OCI-LY7 (cell line): ENCODE results near the gene HCFC1. TPM values are rescaled to one million over a fixed set of nuclear protein-coding genes. Genes with fewer than 3 reads are reported as not detected.

ENCODE experiments used
- BruUV-seq: library from RNA; stranded (reverse); fragments of 400-500 nt; replicated peaks from 2 replicates; lab custom pipeline; 2021; lab: Mats Ljungman, UMichigan
- CTCF ChIA-PET: fragments of 300-600 bp; sonication (Branson Sonifier 250); formaldehyde crosslinking; loops from one replicate; lab custom pipeline; 2022; ENCODE audit warnings: antibody characterized with exemption; ENCODE audit not compliant: unreplicated experiment; lab: Charles Lee
- POLR2A ChIA-PET: fragments of 300-600 bp; sonication (Branson Sonifier 250); formaldehyde crosslinking; loops from one replicate; lab custom pipeline; 2022; ENCODE audit warnings: antibody characterized with exemption; lab: Charles Lee
- DNase-seq: peaks from one replicate; pipeline ENCODE4 v3.0.0-alpha.2; 2015; ENCODE audit warnings: low spot score
- H2AFZ ChIP-seq: fragments of 200-600 bp; sonication (generic), shearing (Covaris generic); 2 replicates; pipeline ENCODE4 v1.6.1; 2014; ENCODE audit warnings: mild to moderate bottlenecking, antibody characterized with exemption, low read length, moderate library complexity
- H3K27ac ChIP-seq: fragments of 200-600 bp; sonication (generic); 2 replicates; pipeline ENCODE4 v1.5.1; 2014; ENCODE audit warnings: mixed run types, low read depth, mild to moderate bottlenecking, moderate library complexity, low read length, inconsistent platforms; ENCODE audit not compliant: poor library complexity, severe bottlenecking
- H3K36me3 ChIP-seq: fragments of 200-600 bp; sonication (generic); 2 replicates; pipeline ENCODE4 v1.6.1; 2014; ENCODE audit warnings: mild to moderate bottlenecking, antibody characterized with exemption, low read length, moderate library complexity, mixed read lengths; ENCODE audit not compliant: insufficient read depth
- H3K4me1 ChIP-seq: fragments of 200-600 bp; sonication (generic); 2 replicates; pipeline ENCODE4 v1.5.1; 2014; ENCODE audit warnings: mild to moderate bottlenecking, low read length; ENCODE audit not compliant: insufficient read depth, poor library complexity, severe bottlenecking
- H3K4me2 ChIP-seq: fragments of 200-600 bp; sonication (generic); 2 replicates; pipeline ENCODE4 v1.6.1; 2014; ENCODE audit warnings: mild to moderate bottlenecking, low read length
- H3K4me3 ChIP-seq: fragments of 200-600 bp; sonication (generic); 2 replicates; pipeline ENCODE4 v1.5.1; 2014; ENCODE audit warnings: mild to moderate bottlenecking, low read depth, low read length; ENCODE audit not compliant: poor library complexity, severe bottlenecking
- H3K79me2 ChIP-seq: fragments of 200-600 bp; sonication (generic); 2 replicates; pipeline ENCODE4 v1.6.1; 2016; ENCODE audit warnings: low read depth, mild to moderate bottlenecking, low read length, moderate library complexity, mixed read lengths; ENCODE audit not compliant: insufficient read depth
- H3K9me2 ChIP-seq: fragments of 200-600 bp; sonication (generic); 2 replicates; pipeline ENCODE4 v1.6.1; 2016; ENCODE audit warnings: mild to moderate bottlenecking, low read length, mixed read lengths; ENCODE audit not compliant: insufficient read depth
- H3K9me3 ChIP-seq: fragments of 200-600 bp; sonication (generic); 2 replicates; pipeline ENCODE4 v1.6.1; 2014; ENCODE audit warnings: mild to moderate bottlenecking, mixed run types, low read length, mixed read lengths
- H4K20me1 ChIP-seq: fragments of 200-600 bp; sonication (generic); 2 replicates; pipeline ENCODE4 v1.6.1; 2014; ENCODE audit warnings: mild to moderate bottlenecking, antibody characterized with exemption, low read length, moderate library complexity, mixed read lengths; ENCODE audit not compliant: insufficient read depth
- EZH2phosphoT487 ChIP-seq: fragments of 200-600 bp; sonication (generic); IDR thresholded peaks from 2 replicates; pipeline ENCODE4 v1.6.1; 2018; ENCODE audit warnings: low read depth, borderline replicate concordance, mild to moderate bottlenecking, mixed run types, antibody characterized with exemption, low read length, moderate library complexity, mixed read lengths
- intact Hi-C: fragments of 100-400 bp; cut with micrococcal nuclease; formaldehyde crosslinking; loops from one replicate; pipeline ENCODE4 v1.10.0; 2022; ENCODE audit not compliant: unreplicated experiment
- total RNA-seq, 2 experiments: library from RNA; depleted of rRNA in 1 of 2; stranded (reverse); fragments of >200 nt in 1 of 2; shearing (Covaris generic) in 1 of 2; gene quantifications; 2 replicates each; pipeline ENCODE4 v1.2.3, GENCODE V29; 2014 to 2022
- TF ChIP-seq, protein P1 (sequence below): fragments of 200-600 bp; sonication (generic); conservative IDR thresholded peaks from 2 replicates; pipeline ENCODE4 v1.5.1; 2014; ENCODE audit warnings: mild to moderate bottlenecking, antibody characterized with exemption, low read length, moderate library complexity, mixed read lengths

HCFC1 gene
- total RNA-seq, 2 experiments from 2014 or later: 64.2 to 134 TPM

GRCh38 chrX:153991013-153991580, 19.5 kb upstream of the HCFC1 start:
- no peak overlapping the region for H3K27ac ChIP-seq
- no peaks in the 10 kb centered on the region for H3K4me1 ChIP-seq
- H3K79me2 ChIP-seq: no peaks in the 10 kb centered on the region
- no TSS peak for BruUV-seq
- H3K4me3 ChIP-seq: no peak overlapping the region
- H3K9me2 ChIP-seq: no peaks in the 10 kb centered on the region
- ChIA-PET POLR2A (no interaction called here), CTCF (no interaction called here)
- no peak overlapping the region for H2AFZ ChIP-seq
- TF ChIP-seq, protein P1, sequence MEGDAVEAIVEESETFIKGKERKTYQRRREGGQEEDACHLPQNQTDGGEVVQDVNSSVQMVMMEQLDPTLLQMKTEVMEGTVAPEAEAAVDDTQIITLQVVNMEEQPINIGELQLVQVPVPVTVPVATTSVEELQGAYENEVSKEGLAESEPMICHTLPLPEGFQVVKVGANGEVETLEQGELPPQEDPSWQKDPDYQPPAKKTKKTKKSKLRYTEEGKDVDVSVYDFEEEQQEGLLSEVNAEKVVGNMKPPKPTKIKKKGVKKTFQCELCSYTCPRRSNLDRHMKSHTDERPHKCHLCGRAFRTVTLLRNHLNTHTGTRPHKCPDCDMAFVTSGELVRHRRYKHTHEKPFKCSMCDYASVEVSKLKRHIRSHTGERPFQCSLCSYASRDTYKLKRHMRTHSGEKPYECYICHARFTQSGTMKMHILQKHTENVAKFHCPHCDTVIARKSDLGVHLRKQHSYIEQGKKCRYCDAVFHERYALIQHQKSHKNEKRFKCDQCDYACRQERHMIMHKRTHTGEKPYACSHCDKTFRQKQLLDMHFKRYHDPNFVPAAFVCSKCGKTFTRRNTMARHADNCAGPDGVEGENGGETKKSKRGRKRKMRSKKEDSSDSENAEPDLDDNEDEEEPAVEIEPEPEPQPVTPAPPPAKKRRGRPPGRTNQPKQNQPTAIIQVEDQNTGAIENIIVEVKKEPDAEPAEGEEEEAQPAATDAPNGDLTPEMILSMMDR: no peak
- no peak for TF ChIP-seq EZH2phosphoT487
- no peak for DNase-seq
- no peak overlapping the region for H3K4me2 ChIP-seq
- no peaks in the 10 kb centered on the region for H3K9me3 ChIP-seq
- H3K36me3 ChIP-seq: no peaks in the 10 kb centered on the region
- intact Hi-C loops: no loop called here
- H4K20me1 ChIP-seq: no peaks in the 10 kb centered on the region

GRCh38 chrX:153989973-153990655, 18.5 kb upstream of the HCFC1 start:
- Histone ChIP-seq H3K9me2 (no peaks in the 10 kb centered on the region), H3K4me2 (no peak overlapping the region), H3K27ac (no peak overlapping the region), H3K79me2 (no peaks in the 10 kb centered on the region), H4K20me1 (no peaks in the 10 kb centered on the region), H3K4me3 (no peak overlapping the region), H2AFZ (no peak overlapping the region), H3K9me3 (no peaks in the 10 kb centered on the region), H3K4me1 (peaks cover 3% of the 10 kb centered on the region), H3K36me3 (no peaks in the 10 kb centered on the region)
- CTCF ChIA-PET: no interaction called here
- TF ChIP-seq, protein P1: no peak
- TF ChIP-seq EZH2phosphoT487: no peak
- BruUV-seq: no TSS peak
- intact Hi-C loops: no loop called here
- POLR2A ChIA-PET: no interaction called here
- no peak for DNase-seq

DNA sequence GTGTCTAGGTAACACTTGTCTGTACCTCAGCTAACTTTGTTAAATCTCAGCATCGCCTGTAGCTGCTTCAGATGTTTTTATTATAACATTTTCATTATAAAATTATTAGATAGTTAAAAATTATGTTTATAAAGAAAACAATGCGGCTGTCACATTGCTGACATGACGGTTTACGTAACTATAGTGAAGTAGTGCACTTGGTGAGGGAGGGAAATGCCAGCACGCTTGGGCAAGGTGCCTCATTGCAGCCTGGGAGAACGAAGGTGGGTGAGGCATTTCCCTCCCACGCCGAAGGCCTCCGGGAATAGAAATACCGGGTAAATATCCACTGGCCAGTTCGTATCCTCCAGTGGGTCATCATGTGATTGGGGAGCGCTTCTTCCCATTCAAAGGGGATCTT, 16.9 kb upstream of the HCFC1 start:
- H3K9me2 ChIP-seq: no peaks in the 10 kb centered on the region
- no peaks in the 10 kb centered on the region for H3K36me3 ChIP-seq
- ChIA-PET CTCF (no interaction called here), POLR2A (no interaction called here)
- no peak overlapping the region for H3K4me3 ChIP-seq
- H3K79me2 ChIP-seq: no peaks in the 10 kb centered on the region
- intact Hi-C loops: no loop called here
- H2AFZ ChIP-seq: no peak overlapping the region
- peaks cover 6% of the 10 kb centered on the region for H3K4me1 ChIP-seq
- no peak overlapping the region for H3K4me2 ChIP-seq
- no peaks in the 10 kb centered on the region for H3K9me3 ChIP-seq
- no peak for DNase-seq
- H4K20me1 ChIP-seq: no peaks in the 10 kb centered on the region
- no peak overlapping the region for H3K27ac ChIP-seq
- TF ChIP-seq EZH2phosphoT487: no peak
- TF ChIP-seq, protein P1: no peak
- BruUV-seq: no TSS peak
